DOHH2 (cell line): ENCODE measurements around the gene UGT1A3.

ENCODE experiments used
- H3F3A ChIP-seq: fragments of 200-600 bp; sonication (generic), shearing (Covaris generic); 2 replicates; pipeline ENCODE4 v1.6.0; 2016; ENCODE audit warnings: antibody characterized with exemption, mild to moderate bottlenecking; ENCODE audit not compliant: control insufficient read depth, insufficient read depth
- H3K27ac ChIP-seq: fragments of 200-600 bp; sonication (generic); 2 replicates; pipeline ENCODE4 v1.5.1; 2014; ENCODE audit warnings: low read depth, mild to moderate bottlenecking, low read length, moderate library complexity
- H3K27me3 ChIP-seq: fragments of 200-600 bp; sonication (generic); 2 replicates; pipeline ENCODE4 v1.6.1; 2014; ENCODE audit warnings: mild to moderate bottlenecking, low read length, mixed read lengths; ENCODE audit not compliant: control insufficient read depth
- H3K36me3 ChIP-seq: fragments of 200-600 bp; sonication (generic); 2 replicates; pipeline ENCODE4 v1.6.1; 2014; ENCODE audit warnings: mild to moderate bottlenecking, low read length, moderate library complexity, mixed read lengths; ENCODE audit not compliant: control insufficient read depth
- H3K4me1 ChIP-seq: fragments of 200-600 bp; sonication (generic); 2 replicates; pipeline ENCODE4 v1.6.1; 2014; ENCODE audit warnings: mild to moderate bottlenecking, low read length, mixed read lengths; ENCODE audit not compliant: control insufficient read depth
- H3K4me2 ChIP-seq: fragments of 200-600 bp; sonication (generic); 2 replicates; pipeline ENCODE4 v1.6.0; 2014; ENCODE audit warnings: mild to moderate bottlenecking, low read length, moderate library complexity
- H3K4me3 ChIP-seq: fragments of 200-600 bp; sonication (generic); 2 replicates; pipeline ENCODE4 v1.5.1; 2014; ENCODE audit warnings: mild to moderate bottlenecking, low read length, mixed read lengths
- H3K79me2 ChIP-seq: fragments of 200-600 bp; sonication (generic); 2 replicates; pipeline ENCODE4 v1.6.1; 2014; ENCODE audit warnings: mild to moderate bottlenecking, low read length, mixed read lengths; ENCODE audit not compliant: control insufficient read depth
- H3K9me2 ChIP-seq: fragments of 200-600 bp; sonication (generic); replicated peaks from 2 replicates; pipeline ENCODE4 v1.6.1; 2014; ENCODE audit warnings: mild to moderate bottlenecking, low read length, mixed read lengths; ENCODE audit not compliant: control insufficient read depth
- H3K9me3 ChIP-seq: fragments of 200-600 bp; sonication (generic); 2 replicates; pipeline ENCODE4 v1.6.1; 2014; ENCODE audit warnings: antibody characterized with exemption, low read length, mixed read lengths; ENCODE audit not compliant: control insufficient read depth, insufficient read depth
- H4K20me1 ChIP-seq: fragments of 200-600 bp; sonication (generic); 2 replicates; pipeline ENCODE4 v1.6.0; 2014; ENCODE audit warnings: low read depth, mild to moderate bottlenecking, antibody characterized with exemption, low read length, moderate library complexity; ENCODE audit not compliant: control insufficient read depth, insufficient read depth
- CTCF ChIP-seq: fragments of 200-600 bp; sonication (generic); IDR thresholded peaks from one replicate; pipeline ENCODE4 v1.5.1; 2014; ENCODE audit warnings: antibody characterized with exemption, mild to moderate bottlenecking, low read depth, low read length; ENCODE audit not compliant: poor library complexity, severe bottlenecking
- EZH2phosphoT487 ChIP-seq: fragments of 200-600 bp; sonication (generic); IDR thresholded peaks from 2 replicates; pipeline ENCODE4 v1.6.1; 2017; ENCODE audit warnings: borderline replicate concordance, mild to moderate bottlenecking, antibody characterized with exemption, low read length, moderate library complexity, mixed read lengths

The UGT1A3 gene

GRCh38 chr2:233817361-233817911 is 88.6 kb downstream of the UGT1A3 start:
- no peak overlapping the region for H3K4me2 ChIP-seq
- H3K9me3 ChIP-seq = peaks cover 5% of the 10 kb centered on the region; the same call in 1 of the 2 replicates
- no peaks in the 10 kb centered on the region for H3K9me2 ChIP-seq
- H3K4me3 ChIP-seq = no peak overlapping the region
- H3K79me2 ChIP-seq = no peaks in the 10 kb centered on the region
- H4K20me1 ChIP-seq = no peaks in the 10 kb centered on the region
- no peaks in the 10 kb centered on the region for H3F3A ChIP-seq
- no peaks in the 10 kb centered on the region for H3K27me3 ChIP-seq
- H3K36me3 ChIP-seq = no peaks in the 10 kb centered on the region
- no peak for TF ChIP-seq CTCF
- TF ChIP-seq EZH2phosphoT487 = no peak
- no peaks in the 10 kb centered on the region for H3K4me1 ChIP-seq
- H3K27ac ChIP-seq = no peak overlapping the region

GRCh38 chr2:233817995-233818638 is 89.3 kb downstream of the UGT1A3 start:
- peaks cover 5% of the 10 kb centered on the region; the same call in 1 of the 2 replicates for H3K9me3 ChIP-seq
- no peak overlapping the region for H3K4me2 ChIP-seq
- no peaks in the 10 kb centered on the region for H4K20me1 ChIP-seq
- no peak overlapping the region for H3K27ac ChIP-seq
- no peaks in the 10 kb centered on the region for H3K4me1 ChIP-seq
- H3K79me2 ChIP-seq = no peaks in the 10 kb centered on the region
- no peak for TF ChIP-seq CTCF
- TF ChIP-seq EZH2phosphoT487 = no peak
- no peaks in the 10 kb centered on the region for H3K27me3 ChIP-seq
- H3K9me2 ChIP-seq = no peaks in the 10 kb centered on the region
- H3K4me3 ChIP-seq = no peak overlapping the region
- no peaks in the 10 kb centered on the region for H3K36me3 ChIP-seq
- H3F3A ChIP-seq = no peaks in the 10 kb centered on the region

- Histone ChIP-seq H3F3A (no peaks in the 10 kb centered on the region), H3K79me2 (no peaks in the 10 kb centered on the region), H3K4me1 (no peaks in the 10 kb centered on the region), H3K4me3 (no peak overlapping the region), H3K4me2 (no peak overlapping the region), H3K9me2 (no peaks in the 10 kb centered on the region), H3K27ac (no peak overlapping the region), H4K20me1 (no peaks in the 10 kb centered on the region), H3K36me3 (no peaks in the 10 kb centered on the region), H3K27me3 (no peaks in the 10 kb centered on the region), H3K9me3 (peaks cover 3% of the 10 kb centered on the region; the same call in 1 of the 2 replicates)
- TF ChIP-seq EZH2phosphoT487 (no peak), CTCF (no peak)
Observed at GRCh38 chr2:233818639-233819621, 90.1 kb downstream of the UGT1A3 start.
